Memory B cell (primary cell): ENCODE data around the gene CHN2.

Experiments
- ATAC-seq: fragments of 150-1000 bp; cut with Tn5 transposase; 2 replicates; pipeline ENCODE4 v1.10.0; 2021; ENCODE audit warnings: low read depth, mild to moderate bottlenecking, moderate library complexity
- DNase-seq, 2 donors: peaks; one replicate each; pipeline ENCODE4 v3.0.0; 2022; ENCODE audit warnings: low spot score in 2 of 2
- H3K27ac Mint-ChIP-seq: one replicate; pipeline ENCODE4 v1.8.0; 2022; ENCODE audit warnings: mild to moderate bottlenecking, moderate library complexity, mixed read lengths
- H3K27me3 Mint-ChIP-seq: one replicate; pipeline ENCODE4 v1.8.0; 2022; ENCODE audit warnings: mixed read lengths
- H3K36me3 Mint-ChIP-seq: one replicate; pipeline ENCODE4 v1.8.0; 2022; ENCODE audit warnings: mild to moderate bottlenecking, mixed read lengths
- H3K4me1 Mint-ChIP-seq: one replicate; pipeline ENCODE4 v1.8.0; 2022; ENCODE audit warnings: mixed read lengths
- H3K4me3 Mint-ChIP-seq: one replicate; pipeline ENCODE4 v1.8.0; 2022; ENCODE audit warnings: mild to moderate bottlenecking, moderate library complexity, mixed read lengths
- H3K9me3 Mint-ChIP-seq: one replicate; pipeline ENCODE4 v1.8.0; 2022; ENCODE audit warnings: mixed read lengths

Gene CHN2

DNA sequence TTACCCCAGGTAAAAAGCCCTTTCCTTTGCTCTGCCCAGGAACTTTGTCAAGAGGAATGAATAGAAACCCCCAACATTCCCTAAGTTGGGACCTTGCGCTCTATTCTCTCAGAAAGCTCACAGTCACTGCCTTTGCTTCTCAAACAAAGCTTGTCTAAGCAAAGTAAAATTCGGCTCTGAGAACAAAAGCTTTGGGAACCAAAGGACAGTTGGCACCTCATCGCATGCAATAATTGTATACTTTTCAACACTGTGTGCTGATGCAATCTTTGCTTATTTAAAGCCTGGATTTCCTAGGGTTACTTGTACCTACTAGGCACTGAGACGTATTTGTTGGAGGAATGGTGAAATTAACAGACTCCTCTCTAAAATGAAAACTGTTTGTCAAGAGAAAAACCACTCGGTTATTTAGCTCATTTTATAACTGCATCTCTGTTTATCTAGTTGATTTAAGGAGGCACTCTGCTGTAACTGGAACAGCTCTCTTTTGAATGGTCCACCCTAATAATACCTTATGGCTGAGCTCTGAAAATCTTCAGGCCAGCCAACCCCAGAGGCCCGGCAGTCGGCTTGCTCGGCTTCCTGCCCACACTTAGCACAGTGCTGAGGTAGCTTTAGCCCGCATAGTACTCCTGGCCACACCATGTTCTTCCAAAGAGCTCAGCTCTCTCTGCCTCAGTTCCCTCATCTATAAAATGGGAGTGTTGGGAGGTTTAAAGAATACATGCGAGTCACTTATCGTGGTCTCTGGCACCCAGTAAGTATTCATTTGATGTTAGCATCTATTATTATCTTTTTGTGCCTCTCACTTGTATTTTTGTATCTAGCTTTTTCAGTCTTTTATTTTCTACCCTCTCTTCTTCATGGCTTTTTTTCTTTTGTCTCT lies 288.9 kb downstream of the CHN2 start:
- no peaks in the 10 kb centered on the region for H3K9me3 Mint-ChIP-seq
- DNase-seq, result no peak
- H3K27me3 Mint-ChIP-seq, result peaks cover 3% of the 10 kb centered on the region
- ATAC-seq, result no peak
- peaks cover 3% of the 10 kb centered on the region for H3K4me1 Mint-ChIP-seq
- H3K36me3 Mint-ChIP-seq, result no peaks in the 10 kb centered on the region
- H3K4me3 Mint-ChIP-seq, result no peak overlapping the region
- H3K27ac Mint-ChIP-seq, result no peak overlapping the region

DNA sequence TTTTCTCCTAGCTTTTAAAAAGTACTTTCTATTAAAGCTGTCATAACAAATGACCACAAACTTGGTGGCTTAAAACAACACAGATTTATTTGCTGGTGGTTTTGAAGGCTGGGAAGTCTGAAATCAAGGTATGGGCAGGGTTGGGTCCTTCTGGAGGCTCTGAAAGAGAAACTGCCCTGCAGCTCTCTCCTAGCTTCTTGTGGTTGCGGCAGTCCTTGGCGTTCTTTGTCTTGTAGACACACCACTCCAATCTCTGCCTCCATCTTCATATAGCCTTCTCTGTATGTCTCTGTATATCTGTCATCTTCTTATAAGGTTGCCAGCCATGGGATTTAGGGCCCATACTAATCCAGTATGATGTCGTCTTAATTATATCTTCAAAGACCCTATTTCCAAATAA lies 289.7 kb downstream of the CHN2 start:
- peaks cover 3% of the 10 kb centered on the region for H3K27me3 Mint-ChIP-seq
- H3K9me3 Mint-ChIP-seq, result no peaks in the 10 kb centered on the region
- DNase-seq (no peak), ATAC-seq (no peak)
- H3K4me3 Mint-ChIP-seq, result no peak overlapping the region
- H3K27ac Mint-ChIP-seq, result no peak overlapping the region
- no peaks in the 10 kb centered on the region for H3K36me3 Mint-ChIP-seq
- peaks cover 3% of the 10 kb centered on the region for H3K4me1 Mint-ChIP-seq

DNA sequence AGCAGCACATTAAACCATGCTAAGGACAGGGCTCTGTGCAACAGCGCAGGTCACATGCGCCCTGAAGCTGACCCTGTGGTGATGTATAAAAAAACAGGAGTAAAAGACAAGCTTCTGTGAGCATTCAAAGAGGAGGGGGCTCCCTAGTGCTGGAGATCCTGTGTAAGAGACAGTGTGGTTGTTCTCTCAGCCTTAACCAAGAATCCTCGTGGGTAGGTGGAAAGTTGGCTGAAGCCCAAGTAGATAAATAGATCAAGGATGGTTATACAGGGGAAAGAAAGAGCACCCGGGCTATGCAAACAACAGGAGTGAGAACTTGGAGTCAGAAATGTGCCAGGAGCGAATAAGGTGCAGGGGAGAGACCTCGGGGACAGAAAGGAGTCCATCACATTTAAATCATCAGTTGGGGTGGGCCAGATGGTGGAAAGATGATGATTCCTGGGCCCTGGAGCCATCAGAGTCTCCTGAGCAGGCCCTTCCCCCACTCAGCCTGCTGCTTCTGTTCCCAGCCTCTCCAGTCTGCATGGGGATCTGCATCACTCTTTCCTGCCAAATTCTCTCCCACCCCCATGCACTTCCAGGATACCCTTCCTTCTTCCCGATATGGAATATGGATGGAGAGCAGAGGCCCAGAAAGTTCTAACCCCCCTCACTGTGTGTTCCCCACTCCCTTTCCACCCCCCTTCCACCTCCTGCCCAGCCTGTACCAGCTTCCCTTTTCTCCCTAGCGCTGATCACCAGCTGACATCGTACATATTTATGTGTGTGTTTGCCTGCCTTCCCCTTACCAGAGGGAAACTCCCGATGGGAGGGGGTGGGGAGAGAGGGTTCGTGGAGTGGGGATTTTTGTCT lies 291.0 kb downstream of the CHN2 start:
- H3K27ac Mint-ChIP-seq, result no peak overlapping the region

DNA sequence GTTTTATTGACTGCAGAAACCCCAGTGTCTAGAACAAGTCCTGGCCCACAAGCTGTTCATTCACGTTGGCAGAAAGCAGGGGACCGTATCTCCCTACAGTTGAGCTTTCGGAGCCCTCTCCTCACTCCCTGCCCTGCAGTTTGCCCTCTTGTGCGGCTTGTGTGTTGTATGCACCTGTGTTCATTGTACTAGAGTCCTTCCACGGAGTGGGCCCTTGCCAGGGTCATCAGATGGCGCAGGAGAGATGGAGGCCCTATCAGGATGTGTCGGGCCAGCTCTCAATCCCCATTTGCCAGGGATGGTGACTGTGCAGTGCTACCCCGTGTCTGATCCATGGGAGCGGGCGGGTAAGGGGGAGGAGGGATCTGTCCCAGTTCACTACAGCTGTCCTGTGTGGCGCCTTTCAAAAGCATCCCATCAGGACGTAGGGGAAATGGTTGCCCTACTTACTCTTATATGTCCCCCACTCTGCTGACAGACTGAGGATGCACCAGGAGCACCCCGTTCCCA lies 291.7 kb downstream of the CHN2 start:
- peaks cover 3% of the 10 kb centered on the region for H3K4me1 Mint-ChIP-seq
- ATAC-seq, result no peak
- no peak for DNase-seq
- peaks cover 3% of the 10 kb centered on the region for H3K27me3 Mint-ChIP-seq
- no peaks in the 10 kb centered on the region for H3K9me3 Mint-ChIP-seq
- no peaks in the 10 kb centered on the region for H3K36me3 Mint-ChIP-seq
- no peak overlapping the region for H3K27ac Mint-ChIP-seq
- no peak overlapping the region for H3K4me3 Mint-ChIP-seq

More for the DNA sequence above, 291.0 kb downstream of the CHN2 start:
- Mint-ChIP-seq H3K4me3 (no peak overlapping the region), H3K27me3 (peaks cover 3% of the 10 kb centered on the region), H3K9me3 (no peaks in the 10 kb centered on the region), H3K36me3 (no peaks in the 10 kb centered on the region), H3K4me1 (peaks cover 3% of the 10 kb centered on the region)
- ATAC-seq, result no peak
- DNase-seq, result no peak

DNA sequence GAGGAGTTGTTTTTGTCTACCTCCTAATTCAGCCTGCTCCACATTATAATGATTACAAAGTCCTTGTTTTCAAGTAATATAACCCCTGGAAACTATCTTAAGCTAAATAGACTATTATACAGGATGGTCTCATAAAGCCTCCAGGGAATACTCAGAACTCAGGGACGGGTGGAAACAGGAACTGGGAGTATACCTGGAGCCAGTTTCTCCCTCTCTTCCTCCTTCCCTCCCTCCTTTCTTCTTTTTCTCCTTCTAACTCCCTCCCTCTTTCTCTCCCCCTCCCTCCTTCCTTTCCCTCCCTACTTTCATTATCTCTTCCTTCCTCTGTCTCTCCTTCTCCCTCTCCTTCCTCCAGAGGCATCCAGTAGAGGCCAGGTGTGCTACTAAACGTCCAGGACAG lies 292.8 kb downstream of the CHN2 start:
- no peak for DNase-seq
- Mint-ChIP-seq H3K36me3 (no peaks in the 10 kb centered on the region), H3K4me1 (peaks cover 3% of the 10 kb centered on the region), H3K27me3 (peaks cover 3% of the 10 kb centered on the region), H3K9me3 (no peaks in the 10 kb centered on the region), H3K27ac (no peak overlapping the region), H3K4me3 (no peak overlapping the region)
- ATAC-seq, result no peak

DNA sequence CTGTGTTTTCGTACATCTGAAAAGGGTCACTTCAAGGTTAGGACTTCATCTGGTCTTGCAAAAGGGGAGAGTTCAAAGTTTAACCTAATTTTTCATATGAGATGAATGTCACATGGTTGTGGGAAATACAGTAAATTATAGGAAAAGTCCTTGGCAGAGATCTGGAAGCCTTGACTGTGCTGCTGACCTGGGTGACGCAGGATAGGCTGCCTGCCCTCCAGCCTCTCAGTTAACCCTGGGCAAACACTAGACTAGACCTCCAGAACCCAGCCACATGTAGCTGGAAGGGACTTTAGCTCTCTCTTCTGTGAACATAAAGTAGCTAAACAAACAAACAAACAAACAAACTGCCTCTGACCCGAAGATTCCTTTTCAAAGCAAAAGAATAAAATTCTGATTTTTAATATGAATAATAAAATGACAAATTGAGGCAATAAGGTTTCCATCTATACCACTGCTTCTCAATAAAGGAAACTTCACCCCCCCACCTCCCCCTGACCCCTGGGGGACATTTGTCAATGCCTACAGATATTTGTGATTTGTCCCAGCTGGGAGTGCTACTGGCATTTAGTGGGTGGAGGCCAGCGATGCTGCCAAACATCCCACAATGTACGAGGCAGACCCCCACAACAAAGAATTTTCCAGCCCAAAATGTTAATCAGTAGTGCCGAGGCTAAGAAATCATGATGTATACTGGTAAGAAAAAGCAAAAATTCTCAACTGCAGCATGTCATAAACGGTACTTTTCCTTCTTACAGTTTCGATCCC lies 293.8 kb downstream of the CHN2 start:
- Mint-ChIP-seq H3K4me3 (no peak overlapping the region), H3K27ac (no peak overlapping the region), H3K4me1 (peaks cover 3% of the 10 kb centered on the region), H3K27me3 (peaks cover 3% of the 10 kb centered on the region), H3K36me3 (no peaks in the 10 kb centered on the region), H3K9me3 (no peaks in the 10 kb centered on the region)
- DNase-seq, result no peak
- no peak for ATAC-seq

DNA sequence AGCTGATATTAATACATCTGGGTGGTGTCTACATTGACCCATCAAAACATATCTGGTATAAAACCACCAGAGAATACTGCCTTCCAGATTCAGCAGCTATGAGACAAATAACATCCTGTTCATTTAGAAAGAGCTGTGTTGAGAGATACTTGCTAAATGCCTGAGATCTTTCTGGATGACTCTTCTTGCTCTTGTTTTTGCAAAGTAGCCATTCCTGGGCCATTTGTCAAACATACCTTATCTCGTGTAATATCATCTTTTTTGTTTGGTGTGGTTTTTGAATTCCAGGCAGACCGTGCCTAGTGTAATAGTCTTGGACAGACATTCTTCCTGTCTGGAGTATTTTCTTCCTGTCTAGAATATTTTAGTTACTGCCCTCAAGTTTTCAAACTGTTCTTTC lies 294.4 kb downstream of the CHN2 start:
- Mint-ChIP-seq H3K27ac (no peak overlapping the region), H3K36me3 (no peaks in the 10 kb centered on the region), H3K9me3 (no peaks in the 10 kb centered on the region), H3K4me1 (peaks cover 3% of the 10 kb centered on the region), H3K27me3 (peaks cover 3% of the 10 kb centered on the region), H3K4me3 (no peak overlapping the region)
- no peak for ATAC-seq
- DNase-seq, result no peak

DNA sequence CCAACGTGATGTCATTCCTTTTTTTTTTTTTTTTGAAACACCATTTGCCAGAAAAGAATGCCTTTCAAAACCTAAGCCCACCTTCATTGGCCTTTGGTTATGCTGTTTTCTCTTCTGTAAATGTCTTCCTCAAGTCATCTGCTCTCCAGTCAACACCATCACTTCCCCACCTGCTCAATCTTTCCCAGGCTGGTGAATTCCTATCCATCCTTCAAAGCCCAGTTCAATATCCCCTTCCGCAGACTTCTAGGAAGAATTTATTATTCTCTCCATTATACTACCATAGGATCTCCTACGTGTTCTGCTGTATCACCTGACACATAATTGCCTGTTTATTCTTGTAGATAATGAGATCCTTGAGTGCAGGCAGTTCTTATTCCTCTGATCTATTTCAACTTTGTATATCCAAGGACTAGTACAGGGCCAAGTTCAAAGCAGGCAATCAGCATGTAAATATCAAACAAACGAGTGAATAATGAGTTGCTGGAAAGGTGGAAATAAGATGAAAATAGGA lies 295.6 kb downstream of the CHN2 start:
- Mint-ChIP-seq H3K9me3 (no peaks in the 10 kb centered on the region), H3K27ac (no peak overlapping the region), H3K36me3 (no peaks in the 10 kb centered on the region), H3K4me1 (peaks cover 3% of the 10 kb centered on the region), H3K4me3 (no peak overlapping the region), H3K27me3 (peaks cover 3% of the 10 kb centered on the region)
- ATAC-seq (no peak), DNase-seq (no peak)

DNA sequence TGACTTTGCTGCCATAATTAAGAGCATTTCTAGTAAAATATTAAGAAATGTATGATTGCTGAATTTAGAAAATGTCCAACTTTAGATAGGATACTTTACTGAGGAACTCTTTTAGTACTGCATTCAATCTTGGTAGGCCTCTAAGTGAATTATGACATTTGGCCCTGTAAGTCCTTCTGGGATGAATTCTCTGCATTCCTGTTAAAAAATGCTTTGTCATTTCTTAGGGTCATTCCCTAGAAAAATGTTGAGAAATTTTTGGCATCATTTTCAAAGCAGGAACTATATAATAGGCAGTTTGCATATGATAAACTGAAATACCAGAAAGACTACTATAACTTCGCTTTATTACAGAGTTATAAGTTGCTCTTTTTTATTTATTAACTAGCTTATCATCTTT lies 299.8 kb downstream of the CHN2 start:
- H3K4me3 Mint-ChIP-seq, result no peak overlapping the region
- DNase-seq (no peak), ATAC-seq (no peak)
- no peaks in the 10 kb centered on the region for H3K4me1 Mint-ChIP-seq
- H3K36me3 Mint-ChIP-seq, result no peaks in the 10 kb centered on the region
- no peaks in the 10 kb centered on the region for H3K9me3 Mint-ChIP-seq
- H3K27ac Mint-ChIP-seq, result no peak overlapping the region
- no peaks in the 10 kb centered on the region for H3K27me3 Mint-ChIP-seq

DNA sequence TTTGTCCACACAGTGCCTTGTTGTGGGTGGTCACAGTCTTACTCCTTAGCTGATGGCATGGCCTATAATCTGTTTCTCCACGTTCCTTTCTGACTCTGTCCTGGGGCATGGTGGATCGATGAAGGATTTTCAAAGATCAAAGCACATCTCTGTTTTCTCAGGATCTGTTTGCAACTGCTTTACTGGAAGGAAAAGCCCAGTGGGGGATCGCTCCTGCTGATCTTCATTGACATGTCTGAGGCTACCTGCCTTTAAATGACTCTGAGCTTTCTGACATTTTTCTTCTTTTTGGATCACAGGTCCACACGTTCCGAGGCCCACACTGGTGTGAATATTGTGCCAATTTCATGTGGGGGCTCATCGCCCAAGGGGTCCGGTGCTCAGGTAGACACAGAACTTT lies 301.1 kb downstream of the CHN2 start:
- H3K36me3 Mint-ChIP-seq, result no peaks in the 10 kb centered on the region
- no peak overlapping the region for H3K27ac Mint-ChIP-seq
- no peaks in the 10 kb centered on the region for H3K27me3 Mint-ChIP-seq
- DNase-seq, result no peak
- no peak overlapping the region for H3K4me3 Mint-ChIP-seq
- ATAC-seq, result no peak
- no peaks in the 10 kb centered on the region for H3K4me1 Mint-ChIP-seq
- H3K9me3 Mint-ChIP-seq, result no peaks in the 10 kb centered on the region

DNA sequence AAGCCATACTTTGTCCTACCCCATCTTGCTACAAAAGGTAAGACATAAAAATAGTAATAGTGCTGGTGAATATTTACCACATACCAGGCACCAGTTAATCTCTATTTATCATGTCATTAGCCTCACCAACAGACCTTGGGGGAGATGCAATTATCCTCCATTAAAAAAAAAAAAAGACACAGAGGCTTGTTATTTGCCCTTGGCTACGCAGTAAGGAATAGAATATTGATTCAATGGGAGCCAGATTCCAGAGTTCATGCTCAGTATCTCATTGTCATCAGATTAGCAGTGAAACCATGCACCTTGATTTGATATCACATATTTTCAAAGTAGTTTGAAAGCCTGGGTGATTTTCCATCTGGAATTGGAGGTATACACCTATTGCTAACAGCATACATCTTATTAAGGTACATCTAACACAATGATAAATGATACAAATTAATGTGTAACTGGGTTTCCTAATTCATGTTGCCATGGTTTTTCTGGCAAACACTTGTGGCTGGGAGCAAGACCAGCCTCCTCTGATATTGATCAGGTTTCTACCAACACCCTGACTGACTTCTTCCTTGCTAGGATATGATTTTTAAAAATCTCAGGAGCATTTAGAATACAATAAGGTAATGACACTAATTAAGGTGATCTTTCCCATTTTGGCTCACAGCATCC lies 301.9 kb downstream of the CHN2 start:
- DNase-seq, result no peak
- Mint-ChIP-seq H3K36me3 (no peaks in the 10 kb centered on the region), H3K27ac (no peak overlapping the region), H3K9me3 (no peaks in the 10 kb centered on the region), H3K4me3 (no peak overlapping the region), H3K4me1 (no peaks in the 10 kb centered on the region), H3K27me3 (no peaks in the 10 kb centered on the region)
- ATAC-seq, result no peak

DNA sequence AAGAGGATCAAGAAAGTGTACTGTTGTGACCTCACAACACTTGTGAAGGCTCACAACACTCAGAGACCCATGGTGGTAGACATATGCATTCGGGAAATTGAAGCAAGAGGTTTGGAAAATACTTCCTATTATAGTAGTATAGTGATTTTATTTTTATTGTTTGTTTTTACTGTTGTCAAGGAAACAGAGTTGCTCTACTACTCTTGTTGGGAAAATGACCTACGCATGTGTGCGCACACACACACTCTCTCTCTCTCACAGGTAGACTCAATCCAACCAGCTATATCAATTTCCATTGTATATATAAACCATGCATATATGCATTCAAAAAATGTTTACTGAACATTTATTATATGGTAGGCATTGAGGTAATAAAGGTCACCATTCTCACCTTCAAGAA lies 305.4 kb downstream of the CHN2 start:
- DNase-seq, result no peak
- no peaks in the 10 kb centered on the region for H3K4me1 Mint-ChIP-seq
- H3K27me3 Mint-ChIP-seq, result no peaks in the 10 kb centered on the region
- H3K36me3 Mint-ChIP-seq, result no peaks in the 10 kb centered on the region
- no peak overlapping the region for H3K4me3 Mint-ChIP-seq
- no peaks in the 10 kb centered on the region for H3K9me3 Mint-ChIP-seq
- ATAC-seq, result no peak
- no peak overlapping the region for H3K27ac Mint-ChIP-seq

DNA sequence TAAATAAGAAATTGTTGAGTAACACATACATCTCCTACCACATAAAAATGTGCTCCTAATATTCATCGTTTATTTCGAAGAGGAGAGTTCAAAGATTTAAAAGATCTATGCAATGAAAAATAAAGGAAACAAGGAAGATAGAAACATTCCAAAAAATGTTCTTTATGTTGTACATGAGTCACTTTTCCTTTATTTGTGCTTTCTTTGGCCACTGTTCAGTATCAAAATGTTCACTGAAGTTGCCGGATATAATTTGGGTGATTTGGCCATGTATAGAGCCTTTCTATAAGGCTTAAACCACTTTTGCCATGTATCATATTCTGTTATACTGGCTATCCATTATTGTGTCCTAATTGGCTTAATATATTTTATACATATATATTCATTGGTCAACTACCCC lies 306.1 kb downstream of the CHN2 start:
- Mint-ChIP-seq H3K36me3 (no peaks in the 10 kb centered on the region), H3K27ac (no peak overlapping the region), H3K9me3 (no peaks in the 10 kb centered on the region), H3K27me3 (no peaks in the 10 kb centered on the region), H3K4me3 (no peak overlapping the region), H3K4me1 (no peaks in the 10 kb centered on the region)
- no peak for ATAC-seq
- DNase-seq, result no peak
